Stimulated activated CD8-positive, alpha-beta memory T cell treated with anti-CD3 and anti-CD28 coated beads, Interleukin-7, amount 100 ng/mL, for 1 hour (primary cell): ENCODE data around the gene AKR7A2.

ENCODE experiments used
- DNase-seq, 2 donors: peaks; one replicate each; pipeline ENCODE4 v3.0.0-alpha.2; 2020; ENCODE audit warnings: low read depth in 2 of 2

Gene AKR7A2

GRCh38 chr1:19311931-19312781 lies at the start of gene AKR7A2, which contains the start of gene SLC66A1:
AKR7A2 (minus strand) TSS chr1:19312144; CDS start chr1:19312124, 20 bp downstream.
SLC66A1 (plus strand) TSS chr1:19312326; CDS start chr1:19317678, 5,352 bp downstream.
- DNase-seq: peak; percentile 78 to 80

- DNase-seq: no peak
Measured at GRCh38 chr1:19360843-19361610, 49.1 kb upstream of the AKR7A2 start.

GRCh38 chr1:19360432-19360831 lies 48.5 kb upstream of the AKR7A2 start:
- no peak for DNase-seq

- DNase-seq: no peak
Measured at GRCh38 chr1:19360016-19360415, 48.1 kb upstream of the AKR7A2 start.

- DNase-seq: no peak
Measured at GRCh38 chr1:19359357-19359756, 47.4 kb upstream of the AKR7A2 start.

GRCh38 chr1:19358710-19359109 lies 46.8 kb upstream of the AKR7A2 start:
- no peak for DNase-seq

GRCh38 chr1:19357299-19357986 lies 45.5 kb upstream of the AKR7A2 start:
- no peak for DNase-seq

GRCh38 chr1:19356266-19356665 lies 44.3 kb upstream of the AKR7A2 start:
- no peak for DNase-seq

GRCh38 chr1:19354531-19354981 lies 42.6 kb upstream of the AKR7A2 start:
- DNase-seq: no peak

- DNase-seq: no peak
Measured at GRCh38 chr1:19353596-19353995, 41.7 kb upstream of the AKR7A2 start.

- DNase-seq: no peak
Measured at GRCh38 chr1:19352839-19353238, 40.9 kb upstream of the AKR7A2 start.

GRCh38 chr1:19351873-19352272 lies 39.9 kb upstream of the AKR7A2 start:
- no peak for DNase-seq

GRCh38 chr1:19350566-19350965 lies 38.6 kb upstream of the AKR7A2 start:
- no peak for DNase-seq

GRCh38 chr1:19349999-19350398 lies 38.1 kb upstream of the AKR7A2 start:
- no peak for DNase-seq

GRCh38 chr1:19348441-19349198 lies 36.7 kb upstream of the AKR7A2 start:
- DNase-seq: no peak

- no peak for DNase-seq
Measured at GRCh38 chr1:19347533-19348172, 35.7 kb upstream of the AKR7A2 start.

GRCh38 chr1:19346026-19346425 lies 34.1 kb upstream of the AKR7A2 start:
- no peak for DNase-seq

GRCh38 chr1:19345391-19345790 lies 33.4 kb upstream of the AKR7A2 start:
- DNase-seq: no peak

GRCh38 chr1:19344831-19345230 lies 32.9 kb upstream of the AKR7A2 start:
- DNase-seq: no peak

- no peak for DNase-seq
Measured at GRCh38 chr1:19344372-19344810, 32.4 kb upstream of the AKR7A2 start.
